ENCODE results near the gene STOM.

GRCh38 chr9:121345070-121345469 lies 25.0 kb downstream of the STOM start:
- TF ChIP-seq CTCF (IDR thresholded peaks at IDR 0.05 in 2 of 3, conservative IDR thresholded peaks at IDR 0.05 in 1 of 3; ENCODE audit: borderline replicate concordance in 1 of 3, insufficient read depth in 1 of 3, low read depth in 2 of 3, low read length in 2 of 3): no peak
- no peak for TF ChIP-seq EZH2phosphoT487 (IDR thresholded peaks at IDR 0.05; ENCODE audit: borderline replicate concordance)
- TF ChIP-seq POLR2AphosphoS5 (IDR thresholded peaks at IDR 0.05; ENCODE audit: low read depth, low read length): no peak

All from HCT116 (cell line).